D721Med (cell line): ENCODE measurements around the gene ARID4A.
"Not testable (repeated sequence)": the region's sequence is repeated elsewhere in the genome, so short reads cannot be mapped to it uniquely, and the experiment has no call there.

ENCODE experiments used
- DNase-seq: peaks from one replicate; pipeline ENCODE4 v3.0.0; 2011; ENCODE audit warnings: low spot score; ENCODE audit not compliant: insufficient read length
- FAIRE-seq: peaks from 2 replicates; lab custom pipeline; 2011; peaks lifted over from hg19 to GRCh38; lab: Jason Lieb, UNC
- CTCF ChIP-seq: IDR thresholded peaks from 2 replicates; pipeline ENCODE4 v1.5.1; 2012; ENCODE audit warnings: mild to moderate bottlenecking, control low read depth; ENCODE audit not compliant: insufficient read depth; ENCODE audit errors: missing control alignments

The ARID4A gene

GRCh38 chr14:58414845-58415244, 116.5 kb downstream of the ARID4A start:
- DNase-seq (no peak), FAIRE-seq (no peak)
- TF ChIP-seq CTCF = no peak

DNA sequence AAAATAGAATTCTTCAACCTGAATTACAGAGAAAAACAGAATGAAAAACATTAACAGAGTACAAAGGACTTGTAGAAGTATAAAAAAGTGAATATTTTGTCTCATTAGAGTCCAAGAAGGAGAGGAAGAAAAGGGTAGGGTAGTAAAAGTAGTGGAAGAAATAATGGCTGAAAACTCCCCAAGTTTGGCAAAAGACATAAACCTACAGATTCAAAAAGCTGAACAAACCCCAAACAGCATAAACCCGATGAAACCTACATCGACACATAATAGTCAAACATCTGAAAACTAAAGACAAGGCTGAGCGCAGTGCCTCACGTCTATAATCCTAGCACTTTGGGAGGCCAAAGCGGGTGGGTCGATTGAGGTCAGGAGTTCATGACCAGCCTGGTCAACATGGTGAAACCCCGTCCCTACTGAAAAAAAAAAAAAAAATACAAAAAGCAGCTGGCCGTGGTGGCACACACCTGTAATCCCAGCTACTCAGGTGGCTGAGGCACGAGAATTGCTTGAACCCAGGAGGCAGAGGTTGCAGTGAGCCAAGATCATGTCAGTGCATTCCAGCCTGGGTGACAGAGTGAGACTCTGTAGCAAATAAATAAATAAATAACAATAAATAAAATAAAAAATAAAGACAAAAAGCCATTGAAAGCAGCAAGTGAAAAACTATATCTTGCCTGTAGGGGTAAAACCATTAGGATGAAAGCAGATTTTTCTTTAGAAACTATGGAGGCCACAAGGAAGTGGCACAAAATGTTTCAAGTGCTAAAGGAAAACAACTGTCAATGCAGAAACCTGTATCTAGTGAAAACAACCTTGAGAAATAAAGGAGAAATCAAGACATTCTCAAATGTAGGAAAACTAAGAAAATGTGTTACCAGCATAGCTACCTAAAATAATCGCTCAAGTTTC, 117.5 kb downstream of the ARID4A start:
- FAIRE-seq (no peak), DNase-seq (no peak)
- no peak for TF ChIP-seq CTCF

GRCh38 chr14:58416934-58417333, 118.6 kb downstream of the ARID4A start:
- DNase-seq = not testable (repeated sequence)

More at GRCh38 chr14:58416934-58417333, 118.6 kb downstream of the ARID4A start:
- FAIRE-seq = not testable (repeated sequence)
